ENCODE results near the gene STKLD1. TPM values are rescaled to one million over a fixed set of nuclear protein-coding genes. Genes with fewer than 3 reads are reported as not detected.

STKLD1 gene
- total RNA-seq, 1 donor, result 0.72 TPM

- no peaks in the 10 kb centered on the region for H3K27me3 ChIP-seq (ENCODE audit: insufficient read depth, low read length)
- peaks cover 45% of the 10 kb centered on the region for H3K36me3 ChIP-seq (ENCODE audit: insufficient read depth, low read length)
- H3K27ac ChIP-seq (ENCODE audit: low read depth, low read length), result no peak overlapping the region
- peaks cover 21% of the 10 kb centered on the region for H4K20me1 ChIP-seq (ENCODE audit: insufficient read depth, low read length)
- H3K4me2 ChIP-seq (ENCODE audit: insufficient read depth, low read length), result no peak overlapping the region
- H2AFZ ChIP-seq (ENCODE audit: low read length), result no peak overlapping the region
- peaks cover 7% of the 10 kb centered on the region for H3K4me1 ChIP-seq (ENCODE audit: insufficient read depth, low read length)
- no peak overlapping the region for H3K4me3 ChIP-seq (ENCODE audit: insufficient read depth, low read length)
- no peak for DNase-seq (ENCODE audit: insufficient read length, low spot score, missing footprints)
- no peaks in the 10 kb centered on the region for H3K9me3 ChIP-seq (ENCODE audit: low read depth, low read length)
- no peak for TF ChIP-seq CTCF (IDR thresholded peaks at IDR 0.05; ENCODE audit: extremely low read depth, low read depth, low read length)
- peaks cover 31% of the 10 kb centered on the region for H3K79me2 ChIP-seq (ENCODE audit: insufficient read depth, low read length)
Observed at GRCh38 chr9:133331221-133331620, 44.9 kb upstream of the STKLD1 start.

- no peak for TF ChIP-seq CTCF (IDR thresholded peaks at IDR 0.05; ENCODE audit: extremely low read depth, low read depth, low read length)
- peaks cover 31% of the 10 kb centered on the region for H3K79me2 ChIP-seq (ENCODE audit: insufficient read depth, low read length)
Observed at GRCh38 chr9:133331641-133332380, 44.4 kb upstream of the STKLD1 start.

GRCh38 chr9:133332381-133332730 lies 43.8 kb upstream of the STKLD1 start:
- peaks cover 31% of the 10 kb centered on the region for H3K79me2 ChIP-seq (ENCODE audit: insufficient read depth, low read length)
- peaks cover 21% of the 10 kb centered on the region for H4K20me1 ChIP-seq (ENCODE audit: insufficient read depth, low read length)
- no peak overlapping the region for H3K4me3 ChIP-seq (ENCODE audit: insufficient read depth, low read length)
- no peak overlapping the region for H3K27ac ChIP-seq (ENCODE audit: low read depth, low read length)
- H3K36me3 ChIP-seq (ENCODE audit: insufficient read depth, low read length), result peaks cover 45% of the 10 kb centered on the region
- TF ChIP-seq CTCF (IDR thresholded peaks at IDR 0.05; ENCODE audit: extremely low read depth, low read depth, low read length), result no peak
- H3K4me1 ChIP-seq (ENCODE audit: insufficient read depth, low read length), result peaks cover 14% of the 10 kb centered on the region
- no peaks in the 10 kb centered on the region for H3K9me3 ChIP-seq (ENCODE audit: low read depth, low read length)
- no peak overlapping the region for H2AFZ ChIP-seq (ENCODE audit: low read length)
- DNase-seq (ENCODE audit: insufficient read length, low spot score, missing footprints), result no peak
- no peaks in the 10 kb centered on the region for H3K27me3 ChIP-seq (ENCODE audit: insufficient read depth, low read length)
- H3K4me2 ChIP-seq (ENCODE audit: insufficient read depth, low read length), result no peak overlapping the region

More at GRCh38 chr9:133331641-133332380, 44.4 kb upstream of the STKLD1 start:
- peaks cover 13% of the 10 kb centered on the region for H3K4me1 ChIP-seq (ENCODE audit: insufficient read depth, low read length)
- no peak overlapping the region for H2AFZ ChIP-seq (ENCODE audit: low read length)
- no peak overlapping the region for H3K4me3 ChIP-seq (ENCODE audit: insufficient read depth, low read length)
- peak; percentile 62 for DNase-seq (ENCODE audit: insufficient read length, low spot score, missing footprints)
- H3K27ac ChIP-seq (ENCODE audit: low read depth, low read length), result no peak overlapping the region
- no peak overlapping the region for H3K4me2 ChIP-seq (ENCODE audit: insufficient read depth, low read length)
- peaks cover 45% of the 10 kb centered on the region for H3K36me3 ChIP-seq (ENCODE audit: insufficient read depth, low read length)
- H3K9me3 ChIP-seq (ENCODE audit: low read depth, low read length), result no peaks in the 10 kb centered on the region
- H3K27me3 ChIP-seq (ENCODE audit: insufficient read depth, low read length), result no peaks in the 10 kb centered on the region
- peaks cover 21% of the 10 kb centered on the region for H4K20me1 ChIP-seq (ENCODE audit: insufficient read depth, low read length)

GRCh38 chr9:133333011-133333410 lies 43.2 kb upstream of the STKLD1 start:
- no peak for TF ChIP-seq CTCF (IDR thresholded peaks at IDR 0.05; ENCODE audit: extremely low read depth, low read depth, low read length)
- Histone ChIP-seq H3K36me3 (ENCODE audit: insufficient read depth, low read length) (peaks cover 45% of the 10 kb centered on the region), H3K79me2 (ENCODE audit: insufficient read depth, low read length) (peaks cover 31% of the 10 kb centered on the region)

More at GRCh38 chr9:133333011-133333410, 43.2 kb upstream of the STKLD1 start:
- Histone ChIP-seq H2AFZ (ENCODE audit: low read length) (no peak overlapping the region), H4K20me1 (ENCODE audit: insufficient read depth, low read length) (peaks cover 21% of the 10 kb centered on the region), H3K27ac (ENCODE audit: low read depth, low read length) (no peak overlapping the region), H3K4me3 (ENCODE audit: insufficient read depth, low read length) (no peak overlapping the region), H3K4me2 (ENCODE audit: insufficient read depth, low read length) (no peak overlapping the region), H3K4me1 (ENCODE audit: insufficient read depth, low read length) (peaks cover 14% of the 10 kb centered on the region), H3K27me3 (ENCODE audit: insufficient read depth, low read length) (no peaks in the 10 kb centered on the region), H3K9me3 (ENCODE audit: low read depth, low read length) (no peaks in the 10 kb centered on the region)
- peak; percentile 72 for DNase-seq (ENCODE audit: insufficient read length, low spot score, missing footprints)
